Brain microvascular endothelial cell (primary cell): Measurements from ENCODE around the gene INCENP.

ENCODE experiments used
- DNase-seq: peaks from one replicate; pipeline ENCODE4 v3.0.0-alpha.2; 2020
- H3K27ac ChIP-seq: fragments of 250-450 bp; sonication (Bioruptor Pico); 2 replicates; pipeline ENCODE4 v1.5.1; 2020; ENCODE audit warnings: mild to moderate bottlenecking, moderate library complexity
- H3K27me3 ChIP-seq: fragments of 250-450 bp; sonication (Bioruptor Pico); replicated peaks from 2 replicates; pipeline ENCODE4 v1.5.1; 2020; ENCODE audit warnings: mild to moderate bottlenecking
- H3K36me3 ChIP-seq: fragments of 250-450 bp; sonication (Bioruptor Pico); replicated peaks from 2 replicates; pipeline ENCODE4 v1.5.1; 2020; ENCODE audit warnings: mild to moderate bottlenecking
- H3K4me3 ChIP-seq: 2 replicates; pipeline ENCODE4 v1.5.1; 2011; ENCODE audit warnings: low read depth, mild to moderate bottlenecking, control low read depth, low read length, moderate library complexity
- in situ Hi-C: cut with HindIII; loops from 2 replicates; pipeline ENCODE4 v1.10.0; 2017; ENCODE audit warnings: low sequenced_read_pairs, low pct_ligation_motif_present
- TF ChIP-seq, protein P1 (sequence below): IDR thresholded peaks from 2 replicates; pipeline ENCODE4 v1.5.1; 2011; ENCODE audit warnings: low read depth, mild to moderate bottlenecking, moderate library complexity, low read length, control low read depth, inconsistent platforms; ENCODE audit errors: missing control alignments

The INCENP gene

DNA sequence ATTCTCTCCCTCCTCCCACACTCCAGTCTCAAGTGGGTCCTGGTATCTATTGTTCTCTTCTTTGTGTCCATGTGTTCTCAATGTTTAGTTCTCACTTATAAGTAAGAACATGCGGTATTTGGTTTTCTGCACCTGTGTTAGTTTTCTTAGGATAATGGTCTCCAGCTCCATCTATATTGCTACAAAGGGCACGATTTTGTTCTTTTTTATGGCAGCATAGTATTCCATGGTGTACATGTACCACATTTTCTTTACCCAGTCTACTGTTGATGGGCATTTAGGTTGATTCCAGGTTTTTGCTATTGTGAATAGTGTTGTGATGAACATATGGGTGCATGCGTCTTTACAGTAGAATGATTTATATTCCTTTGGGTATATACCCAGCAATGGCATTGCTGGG, 4.2 kb upstream of the INCENP start:
- Histone ChIP-seq H3K36me3 (no peaks in the 10 kb centered on the region), H3K27ac (no peak overlapping the region), H3K27me3 (no peaks in the 10 kb centered on the region), H3K4me3 (no peak overlapping the region)
- TF ChIP-seq, protein P1, sequence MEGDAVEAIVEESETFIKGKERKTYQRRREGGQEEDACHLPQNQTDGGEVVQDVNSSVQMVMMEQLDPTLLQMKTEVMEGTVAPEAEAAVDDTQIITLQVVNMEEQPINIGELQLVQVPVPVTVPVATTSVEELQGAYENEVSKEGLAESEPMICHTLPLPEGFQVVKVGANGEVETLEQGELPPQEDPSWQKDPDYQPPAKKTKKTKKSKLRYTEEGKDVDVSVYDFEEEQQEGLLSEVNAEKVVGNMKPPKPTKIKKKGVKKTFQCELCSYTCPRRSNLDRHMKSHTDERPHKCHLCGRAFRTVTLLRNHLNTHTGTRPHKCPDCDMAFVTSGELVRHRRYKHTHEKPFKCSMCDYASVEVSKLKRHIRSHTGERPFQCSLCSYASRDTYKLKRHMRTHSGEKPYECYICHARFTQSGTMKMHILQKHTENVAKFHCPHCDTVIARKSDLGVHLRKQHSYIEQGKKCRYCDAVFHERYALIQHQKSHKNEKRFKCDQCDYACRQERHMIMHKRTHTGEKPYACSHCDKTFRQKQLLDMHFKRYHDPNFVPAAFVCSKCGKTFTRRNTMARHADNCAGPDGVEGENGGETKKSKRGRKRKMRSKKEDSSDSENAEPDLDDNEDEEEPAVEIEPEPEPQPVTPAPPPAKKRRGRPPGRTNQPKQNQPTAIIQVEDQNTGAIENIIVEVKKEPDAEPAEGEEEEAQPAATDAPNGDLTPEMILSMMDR = no peak
- in situ Hi-C loops = loop anchor here (25.0 kb wide), 1 partner anchor 207 kb away; the partner anchor contains the start of gene RAB3IL1
- no peak for DNase-seq

DNA sequence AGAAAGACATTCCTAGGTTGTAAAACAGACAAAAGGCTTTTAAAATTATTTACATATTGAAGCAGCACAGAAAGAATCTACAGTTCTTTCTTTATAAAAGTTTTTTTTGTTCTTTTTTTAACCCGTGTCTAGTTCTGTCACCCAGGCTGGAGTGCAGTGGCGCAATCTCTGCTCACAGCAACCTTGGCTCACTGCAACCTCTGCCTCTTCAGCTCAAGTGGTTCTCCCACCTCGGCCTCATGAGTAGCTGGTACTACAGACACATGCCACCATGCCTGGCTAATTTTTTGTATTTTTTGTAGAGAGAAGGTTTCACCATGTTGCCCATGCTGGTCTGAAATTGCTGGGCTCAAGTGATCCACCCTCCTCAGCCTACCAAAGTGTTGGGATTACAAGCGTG, 3.8 kb upstream of the INCENP start:
- TF ChIP-seq, protein P1 = no peak
- H3K4me3 ChIP-seq = no peak overlapping the region
- DNase-seq = no peak

DNA sequence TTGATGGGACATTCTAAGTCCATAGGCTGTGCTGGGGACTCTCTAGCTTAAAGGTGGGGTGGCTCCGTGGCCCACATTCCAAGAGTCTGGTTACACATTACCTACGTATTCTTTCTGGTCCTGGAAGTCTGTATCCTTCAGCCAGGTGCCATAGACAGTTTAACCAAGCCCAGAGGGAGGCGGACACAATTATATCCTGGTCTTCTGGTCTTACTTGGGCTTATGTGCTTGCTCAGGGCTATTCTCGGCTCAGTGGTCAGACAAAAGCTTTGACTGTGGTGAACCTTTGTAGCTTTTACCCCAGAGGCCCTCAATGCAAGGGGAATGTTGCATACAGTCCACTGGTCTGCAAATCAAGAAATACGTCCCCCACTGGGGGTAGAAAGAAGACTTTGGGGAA, 3.4 kb upstream of the INCENP start:
- in situ Hi-C loops = loop anchor here (25.0 kb wide), 1 partner anchor 208 kb away; the partner anchor contains the start of gene RAB3IL1
- no peak overlapping the region for H3K27ac ChIP-seq
- H3K36me3 ChIP-seq = no peaks in the 10 kb centered on the region
- no peak overlapping the region for H3K4me3 ChIP-seq
- no peaks in the 10 kb centered on the region for H3K27me3 ChIP-seq
- DNase-seq = no peak
- TF ChIP-seq, protein P1 = no peak

More for the DNA sequence above, 3.8 kb upstream of the INCENP start:
- no peaks in the 10 kb centered on the region for H3K27me3 ChIP-seq
- no peaks in the 10 kb centered on the region for H3K36me3 ChIP-seq
- in situ Hi-C loops = loop anchor here (25.0 kb wide), 1 partner anchor 208 kb away; the partner anchor contains the start of gene RAB3IL1
- no peak overlapping the region for H3K27ac ChIP-seq

DNA sequence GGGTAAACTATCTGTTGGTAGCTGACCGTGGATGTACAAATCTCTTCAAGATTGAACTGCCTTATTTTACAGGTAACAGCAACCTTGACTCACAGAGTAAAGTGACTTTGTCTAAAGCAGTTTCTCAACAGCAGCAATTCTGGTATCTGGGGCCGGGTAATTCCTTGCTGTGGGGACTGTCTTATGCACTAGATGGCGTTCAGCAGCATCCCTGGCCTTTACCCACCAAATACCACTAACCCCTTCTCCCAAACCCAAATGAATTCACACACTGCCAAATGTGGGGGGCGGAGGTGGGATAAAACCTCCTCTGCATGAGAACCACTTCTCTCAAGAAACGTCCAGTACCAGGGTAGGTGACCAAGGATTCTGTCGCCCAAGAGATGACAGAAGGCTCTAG, 1.7 kb upstream of the INCENP start:
- DNase-seq = no peak
- in situ Hi-C loops = loop anchor here (25.0 kb wide), 1 partner anchor 210 kb away; the partner anchor contains the start of gene RAB3IL1
- TF ChIP-seq, protein P1 = peak; percentile 42
- Histone ChIP-seq H3K27ac (no peak overlapping the region), H3K27me3 (no peaks in the 10 kb centered on the region), H3K4me3 (no peak overlapping the region), H3K36me3 (no peaks in the 10 kb centered on the region)

DNA sequence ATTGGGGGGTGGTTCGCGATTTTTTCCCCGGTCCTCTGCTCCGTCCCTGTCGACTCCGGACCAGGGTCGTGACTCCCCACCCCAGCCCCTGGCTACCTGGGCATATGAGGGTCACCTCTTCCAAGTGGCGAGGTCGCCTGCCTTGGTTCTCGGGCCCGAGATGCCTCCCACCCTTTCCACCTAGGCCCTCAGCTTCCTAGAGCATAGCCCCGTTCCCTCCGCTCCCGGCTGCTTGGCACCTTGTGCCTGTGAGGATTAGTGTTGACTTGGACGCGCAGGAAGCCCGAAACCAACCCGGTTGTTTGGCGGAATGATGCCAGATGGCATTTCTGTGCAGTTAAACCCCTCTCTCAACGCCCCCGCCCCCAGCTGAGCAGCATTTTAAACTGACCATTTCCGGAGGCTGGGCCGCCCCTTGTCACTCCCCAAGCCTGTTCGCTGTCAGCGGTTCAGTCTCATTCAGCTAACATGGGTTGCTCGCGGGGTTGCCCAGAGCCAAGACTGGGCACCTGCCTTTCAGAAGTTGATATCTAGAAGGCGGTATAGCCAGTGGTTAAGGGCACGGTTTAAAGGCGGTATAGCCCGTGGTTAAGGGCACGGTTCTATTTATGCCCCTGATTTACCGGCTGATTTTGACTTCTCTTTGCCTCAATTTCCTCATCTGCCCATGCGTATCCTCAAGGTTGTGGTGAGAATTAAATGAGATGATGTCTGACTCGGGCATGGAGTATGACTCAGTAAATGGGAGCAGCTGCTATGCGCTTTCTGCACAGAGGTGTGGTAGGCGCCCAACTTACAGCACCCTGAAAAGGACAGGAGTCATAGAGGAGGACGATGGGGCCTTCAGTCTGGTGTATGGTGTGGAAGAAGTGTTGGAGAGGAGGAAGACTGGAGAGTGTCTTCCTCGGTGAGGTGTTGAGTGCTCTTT, 639 bp downstream of the INCENP start:
- peak overlapping the region; percentile 99 for H3K4me3 ChIP-seq
- DNase-seq = peak; percentile 33
- H3K27ac ChIP-seq = peak overlapping the region; percentile 47
- peaks cover 6% of the 10 kb centered on the region for H3K36me3 ChIP-seq
- TF ChIP-seq, protein P1 = no peak
- in situ Hi-C loops = loop anchor here (25.0 kb wide), 1 partner anchor 212 kb away; the partner anchor contains the start of gene RAB3IL1
- H3K27me3 ChIP-seq = no peaks in the 10 kb centered on the region
